Ureter (tissue), 1 donor: Measurements from ENCODE around the gene KCNJ5. TPM values are rescaled to one million over a fixed set of nuclear protein-coding genes. Genes with fewer than 3 reads are reported as not detected.

ENCODE experiments used
- DNase-seq: peaks from one replicate; pipeline ENCODE4 v3.0.0-alpha.2; 2020; ENCODE audit warnings: low spot score
- total RNA-seq: library from RNA; stranded (reverse); gene quantifications from one replicate; pipeline ENCODE4 v1.2.4, GENCODE V29; 2023
- donor health status: DM: yes; HTN: yes; CAD: no.

KCNJ5 gene
- total RNA-seq, 1 donor from 2014 or later, result 0.94 TPM

DNA sequence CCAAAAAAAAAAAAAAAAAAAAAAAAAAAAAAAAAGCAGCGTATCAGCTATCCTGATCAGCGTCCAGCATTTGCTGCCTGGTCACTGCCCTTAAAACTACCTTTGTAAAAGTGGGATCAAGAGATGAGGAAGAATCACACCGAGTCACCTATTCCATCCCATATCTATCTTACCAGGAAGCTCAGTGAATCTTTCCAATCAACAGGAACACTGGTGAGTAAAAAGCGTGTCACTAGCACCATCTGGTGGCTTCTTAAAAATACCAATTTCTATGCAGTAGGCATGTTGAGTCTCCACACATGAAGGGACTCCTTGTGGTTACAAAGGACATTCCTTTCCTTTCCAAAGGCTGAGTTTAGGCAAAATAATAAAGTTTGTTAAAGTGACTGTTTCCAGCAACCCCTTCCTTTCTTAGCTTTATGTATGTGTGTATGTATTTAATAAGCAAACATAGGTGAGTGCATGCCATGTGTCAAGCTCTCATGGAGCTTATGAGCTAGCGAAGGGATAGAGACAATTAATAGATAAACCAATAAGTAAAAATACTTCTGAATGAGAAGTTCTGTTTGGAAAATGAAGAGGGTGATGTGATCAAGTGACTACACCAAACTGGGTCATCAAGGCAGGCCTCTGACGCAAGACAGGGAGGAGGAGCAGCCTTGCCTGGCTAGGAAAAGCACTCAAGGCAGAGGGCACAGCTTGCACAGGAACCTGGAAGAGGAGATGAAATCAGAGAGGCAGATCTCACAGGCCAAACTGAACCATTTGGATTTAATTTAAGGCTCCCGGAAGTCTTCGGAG is 65.4 kb downstream of the KCNJ5 start:
- no peak for DNase-seq

DNA sequence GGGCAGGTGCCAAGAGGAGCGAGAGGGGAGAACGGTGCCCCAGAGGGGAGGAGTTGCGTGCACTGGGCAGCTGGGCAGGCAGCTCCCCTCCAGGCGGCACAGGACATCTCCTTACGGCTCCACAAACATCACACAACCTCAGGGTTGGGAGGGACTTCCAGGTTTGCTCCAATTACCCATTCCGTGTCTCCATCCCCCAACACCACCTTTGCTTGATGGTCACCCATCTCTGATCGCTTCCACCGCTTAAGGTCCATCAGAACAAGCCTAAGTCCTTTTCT is 66.0 kb downstream of the KCNJ5 start:
- no peak for DNase-seq

DNA sequence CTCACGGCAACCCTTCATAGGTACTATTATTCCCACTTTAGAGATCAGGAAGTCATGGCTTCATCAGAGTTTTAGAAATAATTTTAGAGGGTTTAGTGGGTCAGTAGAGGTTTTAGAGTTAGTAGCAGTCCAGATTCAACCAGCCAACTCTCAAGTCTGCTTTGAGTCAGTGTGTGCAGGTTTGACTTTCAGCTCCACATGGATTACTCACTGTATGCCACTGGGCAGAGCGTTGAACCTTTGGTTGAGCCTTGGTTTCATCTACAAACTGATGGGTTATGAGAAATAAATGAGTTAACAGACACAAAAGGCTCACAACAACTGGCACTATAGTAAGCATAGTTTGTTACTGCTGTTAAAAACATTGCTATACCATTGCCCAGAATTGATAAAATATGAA is 70.5 kb downstream of the KCNJ5 start:
- DNase-seq, result no peak

DNA sequence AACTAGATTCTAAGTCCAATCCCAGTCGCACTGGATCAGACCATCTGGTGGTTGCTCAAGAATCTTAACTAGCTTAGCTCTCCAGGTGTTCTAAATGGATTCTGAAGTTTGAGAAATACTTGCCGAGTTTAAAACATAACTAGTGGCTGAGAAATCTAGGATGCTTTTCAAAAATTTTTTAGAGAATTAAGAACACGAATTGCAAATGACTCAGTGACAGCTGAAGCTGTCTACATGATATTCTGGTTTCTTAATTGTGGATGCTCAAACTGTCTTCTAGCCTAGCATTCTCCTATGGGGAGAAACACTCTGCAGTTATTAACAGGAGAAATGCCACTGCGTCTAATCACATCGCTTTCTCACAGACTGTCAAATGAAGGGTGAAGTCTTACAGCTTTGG is 71.7 kb downstream of the KCNJ5 start:
- no peak for DNase-seq

DNA sequence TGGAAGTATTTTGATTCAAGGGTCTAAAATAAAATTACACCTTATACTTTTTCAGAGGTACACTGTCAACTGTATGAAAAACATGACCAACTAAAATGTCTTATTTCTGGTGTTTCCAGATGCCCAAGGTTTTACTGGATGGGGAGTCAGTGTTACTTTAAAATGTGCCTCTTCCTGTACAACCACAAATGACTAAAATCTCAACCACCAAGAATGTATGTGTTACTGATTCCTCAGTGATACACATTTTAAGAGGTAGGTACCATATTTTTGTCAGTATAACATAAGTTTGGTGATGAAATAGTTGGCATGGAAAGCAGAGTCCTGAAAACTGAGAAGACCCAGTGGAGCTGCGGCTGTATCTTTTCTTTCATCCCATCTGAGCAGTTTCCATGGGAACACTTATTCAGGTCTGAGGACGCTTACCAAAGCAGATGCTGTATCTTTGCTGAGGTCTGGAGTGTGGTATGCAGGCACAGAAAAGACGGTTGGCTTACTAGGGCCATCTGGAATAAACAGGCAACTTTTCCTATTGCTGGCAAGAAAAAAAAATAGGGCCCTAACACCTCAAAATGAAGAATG is 72.7 kb downstream of the KCNJ5 start:
- no peak for DNase-seq

DNA sequence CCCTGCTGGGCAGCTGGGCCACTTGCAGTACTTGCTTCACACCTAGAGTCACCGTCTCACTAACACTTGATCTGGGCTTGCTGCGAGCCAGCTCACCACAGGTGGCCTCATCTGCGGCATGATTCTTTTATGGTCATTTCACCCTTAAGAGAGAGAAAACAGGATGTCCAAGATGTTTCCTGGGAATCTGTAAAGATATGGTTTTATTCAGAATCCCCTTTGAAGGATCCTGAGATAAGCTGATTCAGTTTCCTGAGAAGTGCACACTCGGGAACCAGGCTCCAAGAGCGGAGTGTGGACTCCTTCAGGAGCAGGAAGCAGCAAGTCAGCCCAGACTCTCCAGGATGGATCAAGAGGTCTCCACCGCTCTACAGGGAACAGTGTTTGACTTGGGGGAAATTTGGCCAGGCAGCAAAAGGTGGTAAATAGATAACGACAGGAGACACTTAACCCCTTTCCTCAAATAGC is 73.3 kb downstream of the KCNJ5 start:
- DNase-seq, result no peak

DNA sequence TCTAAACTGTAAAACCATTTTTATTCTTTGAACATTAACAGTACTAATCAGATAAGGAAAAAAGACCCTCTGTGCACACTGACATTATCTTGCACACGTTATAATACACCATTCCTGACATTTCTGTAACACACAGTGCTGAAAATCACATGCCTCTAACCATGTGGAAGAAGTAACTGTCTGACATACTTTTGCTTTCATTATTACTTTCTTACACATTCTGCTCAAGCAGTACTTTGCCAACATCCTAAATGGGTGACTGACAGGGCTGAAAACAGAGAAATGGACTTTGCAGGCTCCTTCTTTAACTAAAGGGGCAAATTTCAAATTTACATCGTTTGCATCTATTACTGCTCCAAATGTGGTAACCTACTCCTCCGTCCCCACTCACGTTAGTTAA is 74.3 kb downstream of the KCNJ5 start:
- no peak for DNase-seq

DNA sequence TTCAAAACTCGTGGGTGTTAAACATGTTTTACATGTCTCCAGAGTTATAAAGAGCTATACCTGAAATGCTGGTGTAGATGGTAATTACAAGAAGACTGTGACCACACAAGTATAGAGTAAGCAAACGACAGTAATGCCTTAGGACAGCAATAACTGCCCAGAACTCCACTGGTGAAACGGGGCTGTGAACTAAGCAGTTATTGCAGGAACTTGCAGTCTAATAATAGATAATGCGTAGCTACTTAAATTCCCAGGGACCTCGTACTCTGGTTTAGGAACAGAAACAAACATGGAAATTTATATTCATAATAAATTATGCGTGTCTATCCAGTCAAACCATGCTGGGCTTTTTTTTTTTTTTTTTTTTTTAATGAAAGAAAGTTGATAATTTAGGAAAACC is 76.4 kb downstream of the KCNJ5 start:
- no peak for DNase-seq

DNA sequence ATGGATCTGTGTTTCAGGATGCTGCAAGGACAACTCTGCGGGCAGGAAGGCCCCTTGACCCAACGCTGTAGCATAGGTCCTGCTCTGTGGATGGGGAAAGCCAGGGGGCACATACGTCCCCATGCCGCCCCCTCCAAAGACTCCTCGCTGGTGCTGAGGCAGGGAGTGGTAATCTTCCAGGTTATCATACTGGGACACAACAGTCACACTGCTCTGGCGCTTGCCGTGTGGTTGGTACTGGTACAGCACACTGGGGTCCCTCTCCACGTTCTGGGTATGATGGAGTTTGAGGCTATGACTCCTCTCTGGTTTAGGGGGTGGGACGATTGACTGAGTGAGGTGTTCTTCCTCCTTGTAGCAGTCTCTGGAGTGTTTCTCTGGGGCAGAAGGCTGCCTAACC is 77.8 kb downstream of the KCNJ5 start:
- DNase-seq, result no peak

Other genes starting within 250 kb of the KCNJ5 start
- gene FLI1, start 197.3 kb upstream of the KCNJ5 start, total RNA-seq, result 19.1 TPM
- not detected for gene KCNJ1, start 24.1 kb upstream of the KCNJ5 start, total RNA-seq
- gene TP53AIP1, start 51.5 kb downstream of the KCNJ5 start, total RNA-seq, result 0.49 TPM